K562 (cell line): Measurements from ENCODE around the gene TP53I3. TPM values are rescaled to one million over a fixed set of nuclear protein-coding genes. Genes with fewer than 3 reads are reported as not detected.
A peak's percentile ranks its signal among the peaks of the same experiment; 100 is the strongest.

Experiments
- E2F3 ChIP-seq: fragments of 250-450 bp; sonication (Bioruptor Pico); IDR thresholded peaks from 2 replicates; pipeline ENCODE4 v1.4.0; 2020; ENCODE audit warnings: mild to moderate bottlenecking
- GATAD2A ChIP-seq: fragments of 450-650 bp; IDR thresholded peaks from 2 replicates; pipeline ENCODE4 v1.6.1; 2017
- HNRNPLL ChIP-seq: fragments of 200-400 bp; formaldehyde crosslinking; IDR thresholded peaks from 2 replicates; pipeline ENCODE4 v1.6.1; 2017; ENCODE audit warnings: low read length, low read depth, mild to moderate bottlenecking; ENCODE audit not compliant: poor library complexity, severe bottlenecking
- IRF9 ChIP-seq: fragments of 450-650 bp; IDR thresholded peaks from 2 replicates; pipeline ENCODE4 v1.6.1; 2016; ENCODE audit warnings: missing biosample characterization, missing genetic modification characterization
- PYGO2 ChIP-seq: fragments of 450-650 bp; IDR thresholded peaks from 2 replicates; pipeline ENCODE4 v1.6.1; 2016; ENCODE audit warnings: mild to moderate bottlenecking, missing genetic modification characterization, moderate library complexity, missing compliant biosample characterization
- RBBP5 ChIP-seq: fragments of 200-600 bp; sonication (generic); IDR thresholded peaks from 2 replicates; pipeline ENCODE4 v1.6.1; 2012; ENCODE audit warnings: borderline replicate concordance, mild to moderate bottlenecking, low read length, control low read depth, inconsistent platforms; ENCODE audit not compliant: insufficient read depth, poor library complexity, severe bottlenecking
- TSC22D4 ChIP-seq: fragments of 450-650 bp; IDR thresholded peaks from 2 replicates; pipeline ENCODE4 v1.6.1; 2016; ENCODE audit warnings: missing genetic modification characterization, missing biosample characterization, control low read depth
- XRCC4 ChIP-seq: IDR thresholded peaks from one replicate; pipeline ENCODE4 v1.6.1; 2011; ENCODE audit not compliant: insufficient read depth, insufficient read length; ENCODE audit errors: extremely low read depth
- ZNF134 ChIP-seq: fragments of 250-450 bp; sonication (Bioruptor Pico); conservative IDR thresholded peaks from 2 replicates; pipeline ENCODE4 v1.4.0; 2020
- ZNF24 ChIP-seq: fragments of 450-650 bp; IDR thresholded peaks from 2 replicates; pipeline ENCODE4 v1.6.1; 2016
- ZNF3 ChIP-seq: fragments of 250-450 bp; sonication (Bioruptor Pico); IDR thresholded peaks from 2 replicates; pipeline ENCODE4 v1.5.0; 2021; ENCODE audit warnings: mild to moderate bottlenecking, moderate library complexity
- ZNF347 ChIP-seq: fragments of 450-650 bp; formaldehyde crosslinking; IDR thresholded peaks from 2 replicates; pipeline ENCODE4 v1.4.0; 2020; ENCODE audit warnings: low read depth, mild to moderate bottlenecking, moderate library complexity
- ZNF584 ChIP-seq: fragments of 200-800 bp; sonication (Bioruptor generic); IDR thresholded peaks from 2 replicates; pipeline ENCODE4 v1.6.1; 2016; ENCODE audit warnings: low read depth, mild to moderate bottlenecking, missing genetic modification characterization, missing compliant biosample characterization
- polyA plus RNA-seq, 8 experiments: library from polyadenylated mRNA; depleted of rRNA in 4 of 8; stranded (reverse) in 5 of 8; unstranded in 3 of 8; fragments of >200 nt; fragmentation: Nextera tagmentation in 2 of 8; fragmentation: Illumina TruSeq in 1 of 8; extraction: Ambion mirVana in 2 of 8; extraction: Trizol in 1 of 8; gene quantifications; 2 replicates each; pipeline versions ENCODE4 v1.2.1 to v1.2.3, GENCODE V29; 2011 to 2014; ENCODE audit warnings: inconsistent platforms in 1 of 8, missing spikeins in 1 of 8
- total RNA-seq, 7 experiments: library from RNA; depleted of rRNA in 6 of 7; stranded (reverse); fragments of >200 nt in 6 of 7; fragmentation: Illumina TruSeq in 2 of 7; extraction: Trizol in 2 of 7; gene quantifications; 2 replicates each; pipeline versions ENCODE4 v1.2.1 to v1.2.3, GENCODE V29; 2011 to 2021; ENCODE audit warnings: low replicate concordance in 1 of 7
- TF ChIP-seq, protein P1 (sequence below): fragments of 450-650 bp; IDR thresholded peaks from 2 replicates; pipeline ENCODE4 v1.6.1; 2017; ENCODE audit warnings: mild to moderate bottlenecking, moderate library complexity
- TF ChIP-seq, protein P2 (sequence below): sonication (generic); formaldehyde crosslinking; IDR thresholded peaks from 2 replicates; pipeline ENCODE4 v1.8.0; 2022; ENCODE audit warnings: missing genetic modification reagents, mild to moderate bottlenecking, moderate library complexity, borderline replicate concordance
- TF ChIP-seq, protein P3 (sequence below): fragments of 250-450 bp; sonication (Bioruptor Pico); IDR thresholded peaks from 2 replicates; pipeline ENCODE4 v1.5.1; 2021; ENCODE audit warnings: mild to moderate bottlenecking
- TF ChIP-seq, protein P4 (sequence below): fragments of 450-650 bp; IDR thresholded peaks from 2 replicates; pipeline ENCODE4 v1.6.1; 2016
- TF ChIP-seq, protein P5 (sequence below): fragments of 450-650 bp; formaldehyde crosslinking; IDR thresholded peaks from 2 replicates; pipeline ENCODE4 v1.4.0; 2022; ENCODE audit warnings: mild to moderate bottlenecking, moderate library complexity

TP53I3 gene
- total and polyA plus RNA-seq, 9 of the 15 experiments (the other 6 are each of a cell fraction or from before 2014, with no cell fraction given), result 0.65 to 9.5 (median 5.6) TPM

GRCh38 chr2:24123195-24123921, 38.7 kb upstream of the TP53I3 start, which contains the start of the genes FAM228B and PFN4 (continued):
- TF ChIP-seq, protein P1, sequence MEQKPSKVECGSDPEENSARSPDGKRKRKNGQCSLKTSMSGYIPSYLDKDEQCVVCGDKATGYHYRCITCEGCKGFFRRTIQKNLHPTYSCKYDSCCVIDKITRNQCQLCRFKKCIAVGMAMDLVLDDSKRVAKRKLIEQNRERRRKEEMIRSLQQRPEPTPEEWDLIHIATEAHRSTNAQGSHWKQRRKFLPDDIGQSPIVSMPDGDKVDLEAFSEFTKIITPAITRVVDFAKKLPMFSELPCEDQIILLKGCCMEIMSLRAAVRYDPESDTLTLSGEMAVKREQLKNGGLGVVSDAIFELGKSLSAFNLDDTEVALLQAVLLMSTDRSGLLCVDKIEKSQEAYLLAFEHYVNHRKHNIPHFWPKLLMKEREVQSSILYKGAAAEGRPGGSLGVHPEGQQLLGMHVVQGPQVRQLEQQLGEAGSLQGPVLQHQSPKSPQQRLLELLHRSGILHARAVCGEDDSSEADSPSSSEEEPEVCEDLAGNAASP, result no peak
- TF ChIP-seq, protein P2, sequence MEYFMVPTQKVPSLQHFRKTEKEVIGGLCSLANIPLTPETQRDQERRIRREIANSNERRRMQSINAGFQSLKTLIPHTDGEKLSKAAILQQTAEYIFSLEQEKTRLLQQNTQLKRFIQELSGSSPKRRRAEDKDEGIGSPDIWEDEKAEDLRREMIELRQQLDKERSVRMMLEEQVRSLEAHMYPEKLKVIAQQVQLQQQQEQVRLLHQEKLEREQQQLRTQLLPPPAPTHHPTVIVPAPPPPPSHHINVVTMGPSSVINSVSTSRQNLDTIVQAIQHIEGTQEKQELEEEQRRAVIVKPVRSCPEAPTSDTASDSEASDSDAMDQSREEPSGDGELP (CRISPR knock-in tag), result peak; percentile 52; the same call in 1 of the 2 replicates
- 0 out of 2 replicates have a peak, but pooled peaks have one; percentile 68 for TF ChIP-seq E2F3 (CRISPR knock-in tag)
- peak; percentile 64 for TF ChIP-seq HNRNPLL
- peak; percentile 89 for TF ChIP-seq RBBP5
- TF ChIP-seq ZNF347, result no peak
- TF ChIP-seq, protein P3, sequence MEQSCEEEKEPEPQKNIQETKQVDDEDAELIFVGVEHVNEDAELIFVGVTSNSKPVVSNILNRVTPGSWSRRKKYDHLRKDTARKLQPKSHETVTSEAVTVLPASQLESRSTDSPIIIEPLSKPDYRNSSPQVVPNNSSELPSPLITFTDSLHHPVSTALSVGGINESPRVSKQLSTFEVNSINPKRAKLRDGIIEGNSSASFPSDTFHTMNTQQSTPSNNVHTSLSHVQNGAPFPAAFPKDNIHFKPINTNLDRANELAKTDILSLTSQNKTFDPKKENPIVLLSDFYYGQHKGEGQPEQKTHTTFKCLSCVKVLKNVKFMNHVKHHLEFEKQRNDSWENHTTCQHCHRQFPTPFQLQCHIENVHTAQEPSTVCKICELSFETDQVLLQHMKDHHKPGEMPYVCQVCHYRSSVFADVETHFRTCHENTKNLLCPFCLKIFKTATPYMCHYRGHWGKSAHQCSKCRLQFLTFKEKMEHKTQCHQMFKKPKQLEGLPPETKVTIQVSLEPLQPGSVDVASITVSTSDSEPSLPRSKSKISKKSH, result no peak
- TF ChIP-seq ZNF3 (CRISPR knock-in tag), result no peak
- TF ChIP-seq ZNF24, result no peak; the same call in none of the 2 replicates
- no peak for TF ChIP-seq TSC22D4 (tag)
- TF ChIP-seq XRCC4, result no peak
- TF ChIP-seq GATAD2A, result no peak
- TF ChIP-seq PYGO2, result no peak
- TF ChIP-seq IRF9 (tag), result no peak
- TF ChIP-seq, protein P4, sequence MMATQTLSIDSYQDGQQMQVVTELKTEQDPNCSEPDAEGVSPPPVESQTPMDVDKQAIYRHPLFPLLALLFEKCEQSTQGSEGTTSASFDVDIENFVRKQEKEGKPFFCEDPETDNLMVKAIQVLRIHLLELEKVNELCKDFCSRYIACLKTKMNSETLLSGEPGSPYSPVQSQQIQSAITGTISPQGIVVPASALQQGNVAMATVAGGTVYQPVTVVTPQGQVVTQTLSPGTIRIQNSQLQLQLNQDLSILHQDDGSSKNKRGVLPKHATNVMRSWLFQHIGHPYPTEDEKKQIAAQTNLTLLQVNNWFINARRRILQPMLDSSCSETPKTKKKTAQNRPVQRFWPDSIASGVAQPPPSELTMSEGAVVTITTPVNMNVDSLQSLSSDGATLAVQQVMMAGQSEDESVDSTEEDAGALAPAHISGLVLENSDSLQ, result peak; percentile 98
- TF ChIP-seq, protein P5, sequence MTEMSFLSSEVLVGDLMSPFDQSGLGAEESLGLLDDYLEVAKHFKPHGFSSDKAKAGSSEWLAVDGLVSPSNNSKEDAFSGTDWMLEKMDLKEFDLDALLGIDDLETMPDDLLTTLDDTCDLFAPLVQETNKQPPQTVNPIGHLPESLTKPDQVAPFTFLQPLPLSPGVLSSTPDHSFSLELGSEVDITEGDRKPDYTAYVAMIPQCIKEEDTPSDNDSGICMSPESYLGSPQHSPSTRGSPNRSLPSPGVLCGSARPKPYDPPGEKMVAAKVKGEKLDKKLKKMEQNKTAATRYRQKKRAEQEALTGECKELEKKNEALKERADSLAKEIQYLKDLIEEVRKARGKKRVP (CRISPR knock-in tag), result no peak
- TF ChIP-seq ZNF584 (CRISPR knock-in tag), result no peak
- TF ChIP-seq ZNF134 (CRISPR knock-in tag), result no peak
